GM13976 (cell line): Measurements from ENCODE around the gene PC.

Source experiments
- DNase-seq: peaks from one replicate; pipeline ENCODE4 v3.0.0; 2012; ENCODE audit warnings: low spot score
- in situ Hi-C: fragments of 300-500 bp; cut with MboI; formaldehyde crosslinking; loops from one replicate; pipeline ENCODE4 v1.12.0; 2022; ENCODE audit warnings: low sequenced_read_pairs, mixed read lengths, inconsistent platforms; ENCODE audit not compliant: unreplicated experiment
- TF ChIP-seq, protein P1 (sequence below): IDR thresholded peaks from 2 replicates; pipeline ENCODE4 v1.5.1; 2012; ENCODE audit warnings: borderline replicate concordance, mild to moderate bottlenecking; ENCODE audit not compliant: insufficient read depth; ENCODE audit errors: extremely low read depth, missing control alignments, control extremely low read depth

Gene PC

DNA sequence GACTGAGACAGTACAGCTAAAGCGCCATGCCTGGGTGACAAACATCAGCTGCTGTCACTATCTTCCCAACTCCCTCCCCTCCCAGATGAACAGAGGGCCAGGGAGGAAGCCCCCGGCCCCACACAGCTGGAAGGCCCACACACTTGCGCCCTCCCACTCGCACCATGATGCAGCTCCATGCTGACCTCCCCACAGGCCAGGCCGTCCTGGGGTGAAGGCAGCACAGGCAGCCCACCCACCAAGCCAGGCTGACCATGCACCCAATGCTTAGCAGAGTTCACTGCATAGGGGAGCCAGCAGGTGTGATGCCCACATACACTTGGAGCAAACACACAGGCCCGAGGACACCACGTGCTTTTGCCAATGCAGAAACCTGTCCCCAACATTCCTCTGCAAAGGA, 79.2 kb downstream of the PC start:
- TF ChIP-seq, protein P1, sequence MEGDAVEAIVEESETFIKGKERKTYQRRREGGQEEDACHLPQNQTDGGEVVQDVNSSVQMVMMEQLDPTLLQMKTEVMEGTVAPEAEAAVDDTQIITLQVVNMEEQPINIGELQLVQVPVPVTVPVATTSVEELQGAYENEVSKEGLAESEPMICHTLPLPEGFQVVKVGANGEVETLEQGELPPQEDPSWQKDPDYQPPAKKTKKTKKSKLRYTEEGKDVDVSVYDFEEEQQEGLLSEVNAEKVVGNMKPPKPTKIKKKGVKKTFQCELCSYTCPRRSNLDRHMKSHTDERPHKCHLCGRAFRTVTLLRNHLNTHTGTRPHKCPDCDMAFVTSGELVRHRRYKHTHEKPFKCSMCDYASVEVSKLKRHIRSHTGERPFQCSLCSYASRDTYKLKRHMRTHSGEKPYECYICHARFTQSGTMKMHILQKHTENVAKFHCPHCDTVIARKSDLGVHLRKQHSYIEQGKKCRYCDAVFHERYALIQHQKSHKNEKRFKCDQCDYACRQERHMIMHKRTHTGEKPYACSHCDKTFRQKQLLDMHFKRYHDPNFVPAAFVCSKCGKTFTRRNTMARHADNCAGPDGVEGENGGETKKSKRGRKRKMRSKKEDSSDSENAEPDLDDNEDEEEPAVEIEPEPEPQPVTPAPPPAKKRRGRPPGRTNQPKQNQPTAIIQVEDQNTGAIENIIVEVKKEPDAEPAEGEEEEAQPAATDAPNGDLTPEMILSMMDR = no peak
- no peak for DNase-seq
- in situ Hi-C loops = no loop called here

DNA sequence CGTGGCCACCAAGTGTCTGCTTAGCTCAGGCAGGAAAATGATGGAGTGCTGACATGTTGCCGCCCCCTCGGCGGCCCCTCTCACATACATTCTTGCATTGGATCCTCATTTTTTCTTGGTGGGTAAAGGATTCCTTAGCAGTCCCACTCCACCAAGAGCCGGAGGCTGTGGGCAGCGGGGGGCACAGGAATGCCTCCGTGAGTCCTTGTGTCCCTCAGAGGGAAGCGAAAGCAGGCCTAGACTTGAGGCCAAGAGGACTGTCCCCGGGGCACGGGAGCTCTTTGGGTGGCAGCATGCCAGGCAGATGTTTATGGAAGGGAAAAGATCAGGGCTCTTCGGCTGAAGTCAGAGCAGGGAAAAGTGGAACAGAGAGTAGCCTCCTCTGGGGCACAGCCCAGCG, 79.7 kb downstream of the PC start:
- TF ChIP-seq, protein P1 = no peak
- in situ Hi-C loops = no loop called here
- no peak for DNase-seq

DNA sequence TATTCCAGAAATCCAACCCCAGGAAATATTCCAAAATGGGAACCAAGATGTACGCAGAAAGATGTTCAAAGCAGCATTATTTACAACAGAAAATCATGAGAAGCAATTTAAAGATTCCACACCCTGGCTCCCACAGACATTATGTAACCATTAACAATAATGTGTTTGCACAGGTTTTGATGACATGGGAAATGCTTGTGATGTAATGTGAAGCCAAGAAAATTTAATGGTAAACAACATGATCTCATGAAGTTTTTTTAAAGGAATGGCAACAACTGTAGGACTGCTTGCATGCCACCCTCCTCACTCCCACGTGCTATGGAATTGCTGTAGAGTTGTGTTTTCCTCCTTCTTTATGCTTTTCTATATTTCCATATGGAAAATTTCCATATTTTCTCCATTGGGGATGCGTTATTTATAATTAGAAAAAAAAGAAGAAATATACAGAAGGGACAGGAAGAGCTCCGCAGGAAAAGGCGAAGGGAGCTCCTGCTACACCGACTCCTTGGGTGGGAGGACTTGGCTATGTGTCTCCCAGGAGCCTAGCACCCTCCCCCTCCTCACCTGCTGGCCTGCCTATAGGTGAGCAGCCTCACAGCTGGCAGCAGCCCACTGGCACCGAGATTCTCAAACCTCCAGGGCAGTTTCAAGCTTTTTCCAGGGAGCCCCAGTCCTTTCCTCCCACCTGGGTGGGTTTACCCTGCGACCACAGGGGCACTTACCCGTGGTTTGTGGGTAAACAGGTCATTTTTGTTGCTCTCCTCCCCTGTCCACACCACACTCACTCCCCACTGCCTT, 80.4 kb downstream of the PC start:
- no peak for DNase-seq
- TF ChIP-seq, protein P1 = no peak
- in situ Hi-C loops = no loop called here

DNA sequence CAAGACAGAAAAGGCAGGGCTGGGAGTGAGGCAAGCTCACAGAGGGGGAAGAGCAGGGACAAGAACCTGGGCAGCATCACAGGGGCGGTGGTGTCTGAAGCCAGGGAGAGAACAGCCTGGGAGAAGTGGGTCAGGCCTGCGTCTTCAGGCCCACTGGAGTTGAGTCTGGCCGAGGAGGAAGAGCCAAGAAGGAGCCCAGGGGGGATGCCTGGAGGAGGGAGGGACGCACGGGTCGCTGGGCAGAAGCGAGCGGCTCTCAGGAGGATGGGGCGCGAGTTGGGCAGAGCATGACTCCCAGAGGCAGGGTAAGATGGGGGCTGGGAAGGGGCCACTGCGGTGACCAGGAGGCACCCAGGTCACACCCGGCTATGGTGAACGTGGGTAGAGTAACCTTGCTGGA, 82.8 kb downstream of the PC start:
- TF ChIP-seq, protein P1 = no peak
- in situ Hi-C loops = no loop called here
- DNase-seq = no peak

DNA sequence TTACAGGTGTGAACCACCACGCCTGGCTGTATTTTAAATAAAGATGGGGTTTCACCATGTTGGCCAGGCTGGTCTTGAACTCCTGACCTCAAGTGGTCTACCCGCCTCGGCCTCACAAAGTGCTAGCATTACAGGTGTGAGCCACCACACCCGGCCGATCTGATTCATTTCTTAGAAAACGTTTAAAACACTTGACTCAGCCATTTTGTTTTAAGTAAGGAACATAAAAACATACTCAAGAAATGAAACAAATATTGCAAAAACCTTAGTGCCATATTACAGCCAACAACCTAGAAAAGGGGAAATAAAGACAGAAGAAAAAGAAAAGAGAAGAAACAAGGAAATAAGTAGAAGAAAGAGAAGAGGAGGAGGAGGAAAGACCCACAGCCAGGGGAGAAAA, 84.0 kb downstream of the PC start:
- TF ChIP-seq, protein P1 = no peak
- no peak for DNase-seq
- in situ Hi-C loops = no loop called here

DNA sequence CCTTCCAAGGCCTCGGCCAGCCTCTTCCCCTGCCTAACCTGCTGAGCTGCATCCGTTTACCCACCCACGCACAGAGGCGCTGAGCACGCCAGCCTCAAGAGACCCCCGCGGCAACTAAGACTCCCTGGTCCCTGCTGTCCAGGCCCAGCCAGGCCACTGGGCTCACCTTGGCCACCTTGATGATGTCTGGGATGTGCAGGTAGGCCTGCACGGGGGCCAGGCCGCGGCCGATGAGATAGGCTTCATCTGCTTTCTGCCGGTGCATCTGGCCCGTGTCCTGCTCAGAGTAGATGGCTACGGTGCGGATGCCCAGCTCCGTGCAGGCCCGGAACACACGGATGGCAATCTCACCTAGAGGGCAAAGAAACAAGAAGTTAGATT, 86.7 kb downstream of the PC start:
- TF ChIP-seq, protein P1 = no peak
- no peak for DNase-seq
- in situ Hi-C loops = no loop called here
